DND-41 (cell line): ENCODE results near the gene TBCD.
A peak's percentile ranks its signal among the peaks of the same experiment; 100 is the strongest.

Experiments
- ATAC-seq: fragments of 200-7000 bp; cut with Tn5 transposase; 3 replicates; pipeline ENCODE4 v1.9.1; 2021; ENCODE audit warnings: low read depth; ENCODE audit not compliant: insufficient read depth
- DNase-seq: peaks from one replicate; pipeline ENCODE4 v3.0.0-alpha.2; 2020
- H2AFZ ChIP-seq: 2 replicates; pipeline ENCODE4 v1.6.0; 2012; ENCODE audit warnings: low read depth, low read length
- H3K27ac ChIP-seq: 2 replicates; pipeline ENCODE4 v1.5.1; 2012; ENCODE audit warnings: low read length, inconsistent platforms
- H3K27me3 ChIP-seq: fragments of 200-600 bp; sonication (generic); 2 replicates; pipeline ENCODE4 v1.6.0; 2012; ENCODE audit warnings: low read length, mild to moderate bottlenecking, inconsistent platforms; ENCODE audit not compliant: insufficient read depth, poor library complexity
- H3K36me3 ChIP-seq: 2 replicates; pipeline ENCODE4 v1.5.1; 2012; ENCODE audit warnings: low read length, inconsistent platforms; ENCODE audit not compliant: insufficient read depth
- H3K4me1 ChIP-seq: 2 replicates; pipeline ENCODE4 v1.5.1; 2012; ENCODE audit warnings: mild to moderate bottlenecking, low read length; ENCODE audit not compliant: insufficient read depth
- H3K4me2 ChIP-seq: 2 replicates; pipeline ENCODE4 v1.6.0; 2012; ENCODE audit warnings: mild to moderate bottlenecking, moderate library complexity, low read length, inconsistent platforms; ENCODE audit not compliant: insufficient read depth
- H3K4me3 ChIP-seq, 2 experiments: fragments of 200-600 bp in 1 of 2; shearing (Covaris generic) in 1 of 2; 2 replicates each; pipeline ENCODE4 v1.5.1; 2012 to 2016; ENCODE audit warnings: inconsistent platforms in 2 of 2, low read length in 2 of 2, mild to moderate bottlenecking in 2 of 2, low read depth in 1 of 2, moderate library complexity in 1 of 2
- H3K79me2 ChIP-seq: 2 replicates; pipeline ENCODE4 v1.6.0; 2012; ENCODE audit warnings: low read length, inconsistent platforms; ENCODE audit not compliant: insufficient read depth
- H3K9ac ChIP-seq: 2 replicates; pipeline ENCODE4 v1.6.0; 2012; ENCODE audit warnings: low read depth, mild to moderate bottlenecking, inconsistent platforms, low read length, moderate library complexity
- H3K9me3 ChIP-seq: 2 replicates; pipeline ENCODE4 v1.5.1; 2012; ENCODE audit warnings: low read length, moderate library complexity, mild to moderate bottlenecking, inconsistent platforms; ENCODE audit not compliant: insufficient read depth, severe bottlenecking
- H4K20me1 ChIP-seq: 2 replicates; pipeline ENCODE4 v1.6.0; 2012; ENCODE audit warnings: low read length; ENCODE audit not compliant: insufficient read depth
- EZH2 ChIP-seq: IDR thresholded peaks from 3 replicates; pipeline ENCODE4 v1.6.1; 2012; ENCODE audit warnings: borderline replicate concordance, low read depth, mild to moderate bottlenecking, moderate library complexity, low read length, inconsistent platforms; ENCODE audit not compliant: severe bottlenecking
- TF ChIP-seq, protein P1 (sequence below): IDR thresholded peaks from 2 replicates; pipeline ENCODE4 v1.5.1; 2012; ENCODE audit warnings: borderline replicate concordance, low read length, moderate library complexity, mild to moderate bottlenecking; ENCODE audit not compliant: poor library complexity, severe bottlenecking; ENCODE audit errors: extremely low read depth

TBCD gene

DNA sequence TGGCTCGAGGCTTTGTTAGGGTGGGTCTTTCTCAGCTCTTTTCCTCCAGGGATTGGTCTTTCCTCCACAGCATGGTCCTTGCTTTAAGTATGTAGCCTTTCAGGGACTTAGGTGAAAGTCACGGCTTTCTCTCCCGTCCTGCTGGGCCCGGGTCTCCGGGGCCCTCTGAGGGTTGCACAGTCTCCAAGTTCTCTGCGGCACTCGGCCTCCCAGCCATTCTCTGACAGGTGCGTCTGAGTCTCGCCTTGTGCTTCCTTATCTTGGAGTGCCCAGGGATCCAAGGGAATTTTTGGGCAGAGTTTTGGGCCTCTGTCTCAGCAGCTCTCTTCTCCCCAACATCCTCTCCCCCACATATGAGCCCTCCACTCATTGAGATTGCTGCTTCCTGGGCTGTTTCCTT lies 51.3 kb downstream of the TBCD start:
- Histone ChIP-seq H2AFZ (no peak overlapping the region), H3K4me3 (no peak overlapping the region), H4K20me1 (peaks cover 37% of the 10 kb centered on the region), H3K27me3 (no peaks in the 10 kb centered on the region), H3K9ac (no peak overlapping the region), H3K4me1 (no peaks in the 10 kb centered on the region), H3K79me2 (peaks cover 49% of the 10 kb centered on the region), H3K36me3 (peaks cover 74% of the 10 kb centered on the region), H3K27ac (peak overlapping the region; percentile 34), H3K9me3 (peaks cover 4% of the 10 kb centered on the region), H3K4me2 (no peak overlapping the region)
- TF ChIP-seq EZH2 = no peak
- TF ChIP-seq, protein P1, sequence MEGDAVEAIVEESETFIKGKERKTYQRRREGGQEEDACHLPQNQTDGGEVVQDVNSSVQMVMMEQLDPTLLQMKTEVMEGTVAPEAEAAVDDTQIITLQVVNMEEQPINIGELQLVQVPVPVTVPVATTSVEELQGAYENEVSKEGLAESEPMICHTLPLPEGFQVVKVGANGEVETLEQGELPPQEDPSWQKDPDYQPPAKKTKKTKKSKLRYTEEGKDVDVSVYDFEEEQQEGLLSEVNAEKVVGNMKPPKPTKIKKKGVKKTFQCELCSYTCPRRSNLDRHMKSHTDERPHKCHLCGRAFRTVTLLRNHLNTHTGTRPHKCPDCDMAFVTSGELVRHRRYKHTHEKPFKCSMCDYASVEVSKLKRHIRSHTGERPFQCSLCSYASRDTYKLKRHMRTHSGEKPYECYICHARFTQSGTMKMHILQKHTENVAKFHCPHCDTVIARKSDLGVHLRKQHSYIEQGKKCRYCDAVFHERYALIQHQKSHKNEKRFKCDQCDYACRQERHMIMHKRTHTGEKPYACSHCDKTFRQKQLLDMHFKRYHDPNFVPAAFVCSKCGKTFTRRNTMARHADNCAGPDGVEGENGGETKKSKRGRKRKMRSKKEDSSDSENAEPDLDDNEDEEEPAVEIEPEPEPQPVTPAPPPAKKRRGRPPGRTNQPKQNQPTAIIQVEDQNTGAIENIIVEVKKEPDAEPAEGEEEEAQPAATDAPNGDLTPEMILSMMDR = no peak
- ATAC-seq = no peak
- no peak for DNase-seq

DNA sequence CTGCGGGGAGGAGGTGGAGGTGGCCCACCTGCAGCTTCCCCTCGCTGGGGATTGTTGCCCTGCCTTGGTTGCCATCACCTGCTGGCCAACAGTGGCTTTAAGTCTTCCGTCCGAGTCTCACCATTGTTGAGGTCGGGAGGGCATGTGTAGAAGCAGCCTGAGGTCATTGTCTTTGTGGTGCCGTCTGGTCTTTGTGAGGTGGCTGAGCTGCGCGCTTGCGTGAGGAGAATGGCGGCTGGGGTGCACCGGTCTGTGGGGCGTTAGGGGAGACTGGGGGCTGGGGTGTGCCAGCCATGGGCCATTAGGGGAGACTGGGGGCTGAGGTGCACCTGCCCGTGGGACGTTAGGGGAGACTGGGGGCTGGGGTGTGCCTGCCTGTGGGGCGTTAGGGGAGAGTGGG lies 51.7 kb downstream of the TBCD start:
- no peak for ATAC-seq
- no peak overlapping the region for H3K9ac ChIP-seq
- peaks cover 37% of the 10 kb centered on the region for H4K20me1 ChIP-seq

DNA sequence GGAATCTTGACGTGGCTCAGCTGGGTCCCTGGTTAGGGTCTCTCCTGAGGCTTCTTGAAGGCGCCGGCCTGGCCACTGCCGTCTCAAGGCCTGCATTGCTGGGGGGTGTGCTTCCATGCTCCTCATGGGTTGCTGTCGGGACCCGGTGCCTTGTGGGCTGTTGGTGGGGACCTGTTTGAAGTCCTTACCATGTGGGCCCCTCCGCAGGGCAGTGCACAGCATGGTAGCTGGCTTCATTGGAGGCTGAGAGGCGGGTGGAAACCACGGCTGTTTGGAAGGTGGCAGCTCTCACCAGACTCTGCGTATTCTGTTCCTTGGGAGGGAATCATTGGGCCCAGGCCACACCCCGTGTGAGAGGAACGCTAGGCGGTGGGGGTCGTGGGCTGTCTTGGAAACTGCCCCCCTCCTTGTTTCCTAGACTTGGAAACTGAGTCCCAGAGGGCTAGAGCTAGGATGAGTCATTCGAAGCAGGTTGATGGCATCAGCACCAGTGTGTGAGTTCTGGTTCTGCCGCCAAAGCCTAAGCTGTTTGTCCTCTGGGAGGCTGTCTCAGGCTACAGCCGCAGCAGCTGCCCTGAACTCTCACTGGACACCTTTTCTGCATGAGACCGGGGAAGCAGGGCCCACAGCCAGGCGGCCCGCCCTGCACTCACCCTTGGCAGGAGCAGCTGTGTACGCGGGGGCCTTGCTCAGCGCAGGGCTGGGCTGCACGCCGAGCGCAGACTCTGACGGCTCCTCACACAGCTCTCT lies 52.8 kb downstream of the TBCD start:
- TF ChIP-seq, protein P1 = no peak
- no peak for TF ChIP-seq EZH2
- Histone ChIP-seq H2AFZ (no peak overlapping the region), H3K4me3 (no peak overlapping the region), H3K4me2 (no peak overlapping the region), H3K27me3 (no peaks in the 10 kb centered on the region), H3K79me2 (peaks cover 49% of the 10 kb centered on the region), H3K4me1 (no peaks in the 10 kb centered on the region), H3K27ac (0 out of 2 replicates have a peak overlapping the region, but pooled peaks have one; percentile 30), H3K9ac (no peak overlapping the region), H3K36me3 (peaks cover 74% of the 10 kb centered on the region), H3K9me3 (peaks cover 4% of the 10 kb centered on the region), H4K20me1 (peaks cover 37% of the 10 kb centered on the region)
- DNase-seq (no peak), ATAC-seq (no peak)

More for the DNA sequence above, 51.7 kb downstream of the TBCD start:
- H3K4me1 ChIP-seq = no peaks in the 10 kb centered on the region
- peaks cover 72% of the 10 kb centered on the region for H3K36me3 ChIP-seq
- peak overlapping the region; percentile 34; the same call in 1 of the 2 replicates for H3K27ac ChIP-seq
- peaks cover 4% of the 10 kb centered on the region for H3K9me3 ChIP-seq
- no peaks in the 10 kb centered on the region for H3K27me3 ChIP-seq
- H3K4me2 ChIP-seq = no peak overlapping the region
- H3K4me3 ChIP-seq = no peak overlapping the region
- no peak overlapping the region for H2AFZ ChIP-seq
- no peak for DNase-seq
- H3K79me2 ChIP-seq = peaks cover 49% of the 10 kb centered on the region
- TF ChIP-seq, protein P1 = no peak
- no peak for TF ChIP-seq EZH2
